ENCODE results near the gene DCBLD2.

The DCBLD2 gene

GRCh38 chr3:98797905-98798304 is 103.6 kb downstream of the DCBLD2 start:
- H3K4me3 ChIP-seq (ENCODE audit: low read depth, low read length): no peak overlapping the region

- H3K4me3 ChIP-seq (ENCODE audit: low read depth, low read length): no peak overlapping the region
Measured at GRCh38 chr3:98796334-98796733, 105.2 kb downstream of the DCBLD2 start.

- no peak overlapping the region for H3K4me3 ChIP-seq (ENCODE audit: low read depth, low read length)
Measured at GRCh38 chr3:98793971-98794370, 107.5 kb downstream of the DCBLD2 start.

GRCh38 chr3:98791341-98792325 is 109.9 kb downstream of the DCBLD2 start:
- no peak overlapping the region for H3K4me3 ChIP-seq (ENCODE audit: low read depth, low read length)

- H3K4me3 ChIP-seq (ENCODE audit: low read depth, low read length): no peak overlapping the region
Measured at GRCh38 chr3:98788651-98789050, 112.8 kb downstream of the DCBLD2 start.

GRCh38 chr3:98787181-98787580 is 114.3 kb downstream of the DCBLD2 start:
- no peak overlapping the region for H3K4me3 ChIP-seq (ENCODE audit: low read depth, low read length)

- no peak overlapping the region for H3K4me3 ChIP-seq (ENCODE audit: low read depth, low read length)
Measured at GRCh38 chr3:98786364-98787006, 115.0 kb downstream of the DCBLD2 start.

GRCh38 chr3:98784666-98785600 is 116.6 kb downstream of the DCBLD2 start:
- H3K4me3 ChIP-seq (ENCODE audit: low read depth, low read length): no peak overlapping the region

- no peak overlapping the region for H3K4me3 ChIP-seq (ENCODE audit: low read depth, low read length)
Measured at GRCh38 chr3:98784042-98784441, 117.5 kb downstream of the DCBLD2 start.

- H3K4me3 ChIP-seq (ENCODE audit: low read depth, low read length): no peak overlapping the region
Measured at GRCh38 chr3:98782824-98783500, 118.5 kb downstream of the DCBLD2 start.

GRCh38 chr3:98780343-98780742 is 121.2 kb downstream of the DCBLD2 start:
- no peak overlapping the region for H3K4me3 ChIP-seq (ENCODE audit: low read depth, low read length)

- H3K4me3 ChIP-seq (ENCODE audit: low read depth, low read length): no peak overlapping the region
Measured at GRCh38 chr3:98779541-98780335, 121.8 kb downstream of the DCBLD2 start.

GRCh38 chr3:98778852-98779413 is 122.6 kb downstream of the DCBLD2 start:
- no peak overlapping the region for H3K4me3 ChIP-seq (ENCODE audit: low read depth, low read length)

GRCh38 chr3:98778383-98778782 is 123.1 kb downstream of the DCBLD2 start:
- no peak overlapping the region for H3K4me3 ChIP-seq (ENCODE audit: low read depth, low read length)

GRCh38 chr3:98777801-98778220 is 123.7 kb downstream of the DCBLD2 start:
- H3K4me3 ChIP-seq (ENCODE audit: low read depth, low read length): no peak overlapping the region

GRCh38 chr3:98777286-98777685 is 124.2 kb downstream of the DCBLD2 start:
- no peak overlapping the region for H3K4me3 ChIP-seq (ENCODE audit: low read depth, low read length)

GRCh38 chr3:98776140-98776493 is 125.4 kb downstream of the DCBLD2 start:
- no peak overlapping the region for H3K4me3 ChIP-seq (ENCODE audit: low read depth, low read length)

- no peak overlapping the region for H3K4me3 ChIP-seq (ENCODE audit: low read depth, low read length)
Measured at GRCh38 chr3:98775459-98776139, 125.9 kb downstream of the DCBLD2 start.

GRCh38 chr3:98772022-98772421 is 129.5 kb downstream of the DCBLD2 start:
- H3K4me3 ChIP-seq (ENCODE audit: low read depth, low read length): no peak overlapping the region
